HepG2 (cell line): ENCODE results near the gene TMEM200A. TPM values are rescaled to one million over a fixed set of nuclear protein-coding genes. Genes with fewer than 3 reads are reported as not detected.

Experiments used
- ATAC-seq: fragments of 200-7000 bp; cut with Tn5 transposase; 3 replicates; pipeline ENCODE4 v1.9.1; 2020; ENCODE audit warnings: mild to moderate bottlenecking, moderate library complexity
- BruUV-seq: library from RNA; stranded (reverse); fragments of 400-500 nt; replicated peaks from 2 replicates; lab custom pipeline; 2021; lab: Mats Ljungman, UMichigan
- CTCF ChIA-PET: fragments of 300-600 bp; formaldehyde crosslinking; extraction: SDS; loops from one replicate; lab custom pipeline; 2021; ENCODE audit warnings: low total read pairs, inconsistent platforms, low intra/inter-chr PET ratio; lab: Yijun Ruan, JAX
- POLR2A ChIA-PET: fragments of 350-600 bp; sonication (Branson Sonifier 250); formaldehyde crosslinking; loops from one replicate; lab custom pipeline; 2020; ENCODE audit warnings: antibody characterized with exemption, inconsistent platforms; lab: Yijun Ruan, JAX
- DNase-seq: peaks from one replicate; pipeline ENCODE4 v3.0.0-alpha.2; 2015; ENCODE audit warnings: low spot score
- FAIRE-seq: peaks from 3 replicates; lab custom pipeline; 2011; peaks lifted over from hg19 to GRCh38; lab: Jason Lieb, UNC
- H2AFZ ChIP-seq: one replicate; pipeline ENCODE4 v1.6.1; 2011; ENCODE audit warnings: low read length, inconsistent platforms
- H3K27ac ChIP-seq: fragments of 300-600 bp; 3 replicates; pipeline ENCODE4 v1.8.0; 2011; ENCODE audit warnings: mixed run types, mild to moderate bottlenecking, mixed read lengths, low read length, inconsistent platforms; ENCODE audit not compliant: insufficient read depth; ENCODE audit errors: extremely low read length
- H3K27me3 ChIP-seq, 2 experiments: fragments of 200-600 bp in 1 of 2; 2 replicates in 1 of 2; 3 replicates in 1 of 2; pipeline versions ENCODE4 v1.6.0 to v1.8.0; 2011; ENCODE audit warnings: low read length in 2 of 2, mild to moderate bottlenecking in 2 of 2, moderate library complexity in 2 of 2, inconsistent platforms in 1 of 2; ENCODE audit not compliant: insufficient read depth in 2 of 2, control insufficient read depth in 1 of 2
- H3K36me3 ChIP-seq, 2 experiments: fragments of 200-600 bp in 1 of 2; replicated peaks in 1 of 2; 2 replicates in 1 of 2; 3 replicates in 1 of 2; pipeline versions ENCODE4 v1.5.1 to v1.8.0; 2011; ENCODE audit warnings: low read length in 2 of 2, inconsistent platforms in 1 of 2; ENCODE audit not compliant: insufficient read depth in 2 of 2, control insufficient read depth in 1 of 2
- H3K4me1 ChIP-seq: 2 replicates; pipeline ENCODE4 v1.5.1; 2012; ENCODE audit warnings: low read length, inconsistent platforms; ENCODE audit not compliant: insufficient read depth
- H3K4me2 ChIP-seq: 2 replicates; pipeline ENCODE4 v1.6.0; 2011; ENCODE audit warnings: low read depth, low read length, inconsistent platforms
- H3K4me3 ChIP-seq, 3 experiments: fragments of 200-600 bp in 1 of 3; sonication (generic), shearing (Covaris generic) in 1 of 3; replicated peaks in 1 of 3; 2 replicates each; pipeline ENCODE4 v1.5.1; 2011 to 2016; ENCODE audit warnings: low read length in 3 of 3, inconsistent platforms in 2 of 3, low read depth in 2 of 3, mild to moderate bottlenecking in 2 of 3, control low read depth in 1 of 3, mixed read lengths in 1 of 3; ENCODE audit not compliant: insufficient read depth in 1 of 3
- H3K79me2 ChIP-seq: one replicate; pipeline ENCODE4 v1.6.1; 2011; ENCODE audit warnings: low read length, inconsistent platforms; ENCODE audit not compliant: insufficient read depth
- H3K9ac ChIP-seq: 2 replicates; pipeline ENCODE4 v1.6.0; 2011; ENCODE audit warnings: mild to moderate bottlenecking, low read depth, low read length, inconsistent platforms; ENCODE audit not compliant: insufficient read depth
- H3K9me3 ChIP-seq: 2 replicates; pipeline ENCODE4 v1.5.1; 2012; ENCODE audit warnings: mild to moderate bottlenecking, low read length
- H4K20me1 ChIP-seq: 2 replicates; pipeline ENCODE4 v1.6.0; 2011; ENCODE audit warnings: inconsistent platforms, mild to moderate bottlenecking, low read length, moderate library complexity; ENCODE audit not compliant: insufficient read depth
- GPN1 ChIP-seq: sonication (generic); formaldehyde crosslinking; IDR thresholded peaks from 2 replicates; pipeline ENCODE4 v1.5.1; 2020; ENCODE audit warnings: missing genetic modification reagents, borderline replicate concordance
- IRX3 ChIP-seq: sonication (generic); formaldehyde crosslinking; IDR thresholded peaks from 2 replicates; pipeline ENCODE4 v1.8.1; 2023; ENCODE audit warnings: mild to moderate bottlenecking, low read depth, missing genetic modification reagents, borderline replicate concordance
- JUNB ChIP-seq: sonication (generic); formaldehyde crosslinking; IDR thresholded peaks from 2 replicates; pipeline ENCODE4 v1.8.0; 2022; ENCODE audit warnings: missing genetic modification reagents, mild to moderate bottlenecking, borderline replicate concordance
- KDM3A ChIP-seq: IDR thresholded peaks from 2 replicates; pipeline ENCODE4 v1.6.1; 2018; ENCODE audit warnings: low read depth, missing compliant biosample characterization
- MIER3 ChIP-seq: IDR thresholded peaks from 2 replicates; pipeline ENCODE4 v1.6.1; 2016; ENCODE audit warnings: missing compliant biosample characterization, borderline replicate concordance
- RBFOX2 ChIP-seq: fragments of 200-400 bp; formaldehyde crosslinking; IDR thresholded peaks from 2 replicates; pipeline ENCODE4 v1.6.1; 2017; ENCODE audit warnings: low read depth, mild to moderate bottlenecking, low read length
- SMAD3 ChIP-seq: sonication (generic); formaldehyde crosslinking; IDR thresholded peaks from 2 replicates; pipeline ENCODE4 v1.4.0; 2020; ENCODE audit warnings: missing genetic modification reagents
- ZNF253 ChIP-seq: sonication (generic); formaldehyde crosslinking; IDR thresholded peaks from 2 replicates; pipeline ENCODE4 v1.8.0; 2022; ENCODE audit warnings: mild to moderate bottlenecking, missing genetic modification reagents, borderline replicate concordance
- ZNF34 ChIP-seq: sonication (generic); formaldehyde crosslinking; IDR thresholded peaks from 2 replicates; pipeline ENCODE4 v1.4.0; 2020; ENCODE audit warnings: mild to moderate bottlenecking, missing genetic modification reagents, borderline replicate concordance
- ZNF430 ChIP-seq: sonication (generic); formaldehyde crosslinking; IDR thresholded peaks from 2 replicates; pipeline ENCODE4 v1.9.0; 2021; ENCODE audit warnings: mild to moderate bottlenecking, missing genetic modification reagents
- ZNF674 ChIP-seq: sonication (generic); formaldehyde crosslinking; IDR thresholded peaks from 2 replicates; pipeline ENCODE4 v1.5.0; 2020; ENCODE audit warnings: low read depth, mild to moderate bottlenecking, missing genetic modification reagents
- ZNF746 ChIP-seq: sonication (generic); formaldehyde crosslinking; IDR thresholded peaks from 2 replicates; pipeline ENCODE4 v1.8.0; 2022; ENCODE audit warnings: mild to moderate bottlenecking, missing genetic modification reagents
- ZNF891 ChIP-seq: sonication (generic); formaldehyde crosslinking; IDR thresholded peaks from 2 replicates; pipeline ENCODE4 v1.5.0; 2020; ENCODE audit warnings: mild to moderate bottlenecking, missing genetic modification reagents
- WGBS: methylation state at CpG from one replicate; pipeline ENCODE4 v1.1.6; 2017; ENCODE audit warnings: low lambda C conversion rate; 5-methylcytosine and 5-hydroxymethylcytosine counted together
- in situ Hi-C: cut with HindIII; loops from 2 replicates; pipeline ENCODE4 v1.10.0; 2017; ENCODE audit warnings: low pct_unique_long_range_greater_than_20kb; ENCODE audit not compliant: extremely low pct_ligation_motif_present
- intact Hi-C: fragments of 100-400 bp; cut with micrococcal nuclease; formaldehyde crosslinking; loops from one replicate; pipeline ENCODE4 v1.10.0; 2022; ENCODE audit not compliant: unreplicated experiment
- polyA plus RNA-seq, 8 experiments: library from polyadenylated mRNA; depleted of rRNA in 3 of 8; stranded (reverse) in 7 of 8; unstranded in 1 of 8; fragments of >200 nt; fragmentation: Illumina TruSeq in 4 of 8; extraction: Trizol in 4 of 8; gene quantifications; 2 replicates each; pipeline versions ENCODE4 v1.2.1 to v1.2.3, GENCODE V29; 2011 to 2016; ENCODE audit warnings: low read depth in 4 of 8, missing spikeins in 1 of 8, mixed read lengths in 1 of 8; ENCODE audit not compliant: insufficient read depth in 1 of 8
- total RNA-seq, 5 experiments: library from RNA; depleted of rRNA; stranded (reverse); fragments of >200 nt; fragmentation: Illumina TruSeq; extraction: Trizol; gene quantifications; 2 replicates each; pipeline ENCODE4 v1.2.3, GENCODE V29; 2016; ENCODE audit warnings: low read depth in 1 of 5
- TF ChIP-seq, protein P1 (sequence below): sonication (generic); formaldehyde crosslinking; IDR thresholded peaks from 2 replicates; pipeline ENCODE4 v1.5.0; 2020; ENCODE audit warnings: mild to moderate bottlenecking, missing genetic modification reagents

Gene TMEM200A
- total and polyA plus RNA-seq, 2 of the 13 experiments (the other 11 are each of a cell fraction or from before 2014, with no cell fraction given) = 0.34 TPM; not detected in 1

GRCh38 chr6:130459316-130459715 is 93.5 kb downstream of the TMEM200A start:
- intact Hi-C loops (no loop called here), in situ Hi-C loops (no loop called here)
- ATAC-seq (no peak), DNase-seq (no peak), FAIRE-seq (no peak)
- Histone ChIP-seq H3K27me3 (no peaks in the 10 kb centered on the region; a peak in 1 of 5 replicates), H3K4me3 (no peak overlapping the region), H3K79me2 (no peaks in the 10 kb centered on the region), H3K4me2 (no peak overlapping the region), H3K27ac (no peak overlapping the region), H3K36me3 (no peaks in the 10 kb centered on the region), H2AFZ (no peak overlapping the region), H3K4me1 (no peaks in the 10 kb centered on the region), H3K9ac (no peak overlapping the region), H3K9me3 (no peaks in the 10 kb centered on the region), H4K20me1 (no peaks in the 10 kb centered on the region)
- TF ChIP-seq ZNF253 = no peak
- no peak for TF ChIP-seq GPN1 (CRISPR knock-in tag)
- no peak for TF ChIP-seq ZNF34 (CRISPR knock-in tag)
- TF ChIP-seq RBFOX2 = no peak
- TF ChIP-seq KDM3A (CRISPR knock-in tag) = no peak
- TF ChIP-seq MIER3 (CRISPR knock-in tag) = no peak
- TF ChIP-seq ZNF674 (CRISPR knock-in tag) = no peak
- no peak for TF ChIP-seq ZNF746 (CRISPR knock-in tag)
- TF ChIP-seq, protein P1, sequence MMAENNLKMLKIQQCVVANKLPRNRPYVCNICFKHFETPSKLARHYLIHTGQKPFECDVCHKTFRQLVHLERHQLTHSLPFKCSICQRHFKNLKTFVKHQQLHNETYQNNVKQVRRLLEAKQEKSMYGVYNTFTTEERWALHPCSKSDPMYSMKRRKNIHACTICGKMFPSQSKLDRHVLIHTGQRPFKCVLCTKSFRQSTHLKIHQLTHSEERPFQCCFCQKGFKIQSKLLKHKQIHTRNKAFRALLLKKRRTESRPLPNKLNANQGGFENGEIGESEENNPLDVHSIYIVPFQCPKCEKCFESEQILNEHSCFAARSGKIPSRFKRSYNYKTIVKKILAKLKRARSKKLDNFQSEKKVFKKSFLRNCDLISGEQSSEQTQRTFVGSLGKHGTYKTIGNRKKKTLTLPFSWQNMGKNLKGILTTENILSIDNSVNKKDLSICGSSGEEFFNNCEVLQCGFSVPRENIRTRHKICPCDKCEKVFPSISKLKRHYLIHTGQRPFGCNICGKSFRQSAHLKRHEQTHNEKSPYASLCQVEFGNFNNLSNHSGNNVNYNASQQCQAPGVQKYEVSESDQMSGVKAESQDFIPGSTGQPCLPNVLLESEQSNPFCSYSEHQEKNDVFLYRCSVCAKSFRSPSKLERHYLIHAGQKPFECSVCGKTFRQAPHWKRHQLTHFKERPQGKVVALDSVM (CRISPR knock-in tag) = no peak
- TF ChIP-seq ZNF891 (CRISPR knock-in tag) = no peak
- no peak for TF ChIP-seq SMAD3 (CRISPR knock-in tag)
- no peak for TF ChIP-seq JUNB
- TF ChIP-seq IRX3 (CRISPR knock-in tag) = no peak
- no peak for TF ChIP-seq ZNF430
- WGBS = 2% methylated on average over 5 of the region's 5 CpGs
- BruUV-seq = no TSS peak
- CTCF ChIA-PET = no interaction called here
- POLR2A ChIA-PET = no interaction called here
